SK-N-SH (cell line): ENCODE measurements around the gene HSD17B4. TPM values are rescaled to one million over a fixed set of nuclear protein-coding genes. Genes with fewer than 3 reads are reported as not detected.
"Not testable (repeated sequence)": the region's sequence is repeated elsewhere in the genome, so short reads cannot be mapped to it uniquely, and the experiment has no call there.

Source experiments
- CTCF ChIA-PET: fragments of 300-600, 350-600 bp; formaldehyde crosslinking; extraction: SDS; loops from one replicate; lab custom pipeline; 2021; lab: Yijun Ruan, JAX
- POLR2A ChIA-PET: fragments of 350-600 bp; sonication (Branson Sonifier 250); formaldehyde crosslinking; extraction: SDS; loops from one replicate; lab custom pipeline; 2020; ENCODE audit warnings: antibody characterized with exemption, inconsistent platforms; lab: Yijun Ruan, JAX
- DNase-seq: peaks from one replicate; pipeline ENCODE4 v3.0.0; 2012
- H2AFZ ChIP-seq: fragments of 200-600 bp; sonication (generic); 2 replicates; pipeline ENCODE4 v1.8.1; 2016; ENCODE audit warnings: antibody characterized with exemption, mild to moderate bottlenecking, low read depth
- H3F3A ChIP-seq: fragments of 200-600 bp; sonication (generic); replicated peaks from 2 replicates; pipeline ENCODE3; 2016; ENCODE audit warnings: antibody characterized with exemption, mild to moderate bottlenecking; ENCODE audit not compliant: insufficient read depth
- H3K27ac ChIP-seq, 2 experiments: fragments of 200-500 bp in 1 of 2; fragments of 200-600 bp in 1 of 2; sonication (Bioruptor generic) in 1 of 2; sonication (generic), shearing (Covaris generic) in 1 of 2; 2 replicates each; pipeline versions ENCODE4 v1.5.1 to v1.6.1; 2014 to 2016; ENCODE audit warnings: low read depth in 2 of 2, inconsistent platforms in 1 of 2, low read length in 1 of 2, mild to moderate bottlenecking in 1 of 2, mixed read lengths in 1 of 2
- H3K27me3 ChIP-seq: fragments of 200-600 bp; sonication (generic), shearing (Covaris generic); 2 replicates; pipeline ENCODE4 v1.6.1; 2016; ENCODE audit warnings: mixed run types; ENCODE audit not compliant: insufficient read depth
- H3K36me3 ChIP-seq, 2 experiments: fragments of 200-500 bp in 1 of 2; fragments of 200-600 bp in 1 of 2; sonication (Bioruptor generic) in 1 of 2; sonication (generic) in 1 of 2; replicated peaks in 1 of 2; 2 replicates each; pipeline versions ENCODE3 to v1.5.1; 2014 to 2016; ENCODE audit warnings: low read length in 1 of 2, mild to moderate bottlenecking in 1 of 2; ENCODE audit not compliant: insufficient read depth in 2 of 2, control insufficient read depth in 1 of 2
- H3K4me1 ChIP-seq, 2 experiments: fragments of 200-500 bp in 1 of 2; fragments of 200-600 bp in 1 of 2; sonication (Bioruptor generic) in 1 of 2; sonication (generic), shearing (Covaris generic) in 1 of 2; 2 replicates each; pipeline versions ENCODE4 v1.5.1 to v1.6.1; 2014 to 2016; ENCODE audit warnings: low read depth in 1 of 2, low read length in 1 of 2, mixed run types in 1 of 2; ENCODE audit not compliant: insufficient read depth in 2 of 2, control insufficient read depth in 1 of 2
- H3K4me2 ChIP-seq: fragments of 200-600 bp; sonication (generic), shearing (Covaris generic); 2 replicates; pipeline ENCODE4 v1.6.1; 2017; ENCODE audit warnings: mixed run types
- H3K4me3 ChIP-seq, 2 experiments: fragments of 200-500 bp in 1 of 2; fragments of 200-600 bp in 1 of 2; sonication (Bioruptor generic) in 1 of 2; sonication (generic), shearing (Covaris generic) in 1 of 2; 2 replicates each; pipeline versions ENCODE4 v1.5.1 to v1.8.1; 2014 to 2016; ENCODE audit warnings: low read depth in 2 of 2, inconsistent platforms in 1 of 2, low read length in 1 of 2, mild to moderate bottlenecking in 1 of 2, mixed read lengths in 1 of 2, moderate library complexity in 1 of 2
- H3K79me2 ChIP-seq: fragments of 200-600 bp; sonication (generic); 2 replicates; pipeline ENCODE4 v1.8.1; 2017; ENCODE audit warnings: mild to moderate bottlenecking; ENCODE audit not compliant: insufficient read depth
- H3K9ac ChIP-seq: fragments of 200-600 bp; sonication (generic); 2 replicates; pipeline ENCODE4 v1.6.1; 2017; ENCODE audit warnings: mixed run types
- H3K9me2 ChIP-seq: fragments of 200-600 bp; sonication (generic); 2 replicates; pipeline ENCODE4 v1.6.1; 2017; ENCODE audit warnings: mixed run types
- H3K9me3 ChIP-seq: fragments of 200-600 bp; sonication (generic); 2 replicates; pipeline ENCODE4 v1.6.1; 2017; ENCODE audit warnings: mixed run types, mild to moderate bottlenecking, moderate library complexity
- H4K20me1 ChIP-seq: fragments of 200-600 bp; sonication (generic); 2 replicates; pipeline ENCODE4 v1.6.1; 2017; ENCODE audit warnings: mild to moderate bottlenecking, mixed run types; ENCODE audit not compliant: insufficient read depth
- FOXJ3 ChIP-seq: sonication (generic); formaldehyde crosslinking; IDR thresholded peaks from 2 replicates; pipeline ENCODE4 v1.5.1; 2020; ENCODE audit warnings: mild to moderate bottlenecking, missing genetic modification reagents
- RAD21 ChIP-seq: IDR thresholded peaks from 2 replicates; pipeline ENCODE4 v1.6.1; 2012; ENCODE audit warnings: mild to moderate bottlenecking, low read length
- SMC3 ChIP-seq: IDR thresholded peaks from 2 replicates; pipeline ENCODE4 v1.6.1; 2012; ENCODE audit warnings: low read depth, low read length, improper control_type of control experiment
- WGBS: methylation state at CpG from one replicate; pipeline ENCODE4 v1.1.6; 2017; ENCODE audit warnings: low lambda C conversion rate; 5-methylcytosine and 5-hydroxymethylcytosine counted together
- polyA plus RNA-seq, 3 experiments: library from polyadenylated mRNA; depleted of rRNA; stranded (reverse); fragments of >200 nt; gene quantifications; 2 replicates each; pipeline ENCODE4 v1.2.3, GENCODE V29; 2012
- TF ChIP-seq, protein P1 (sequence below): fragments of 200-600 bp; sonication (generic); IDR thresholded peaks from 2 replicates; pipeline ENCODE4 v1.6.1; 2017; ENCODE audit warnings: antibody characterized with exemption, mild to moderate bottlenecking, moderate library complexity

Gene HSD17B4
- polyA plus RNA-seq, 1 of the 3 experiments (the other 2 are of a cell fraction) = 119 TPM

DNA sequence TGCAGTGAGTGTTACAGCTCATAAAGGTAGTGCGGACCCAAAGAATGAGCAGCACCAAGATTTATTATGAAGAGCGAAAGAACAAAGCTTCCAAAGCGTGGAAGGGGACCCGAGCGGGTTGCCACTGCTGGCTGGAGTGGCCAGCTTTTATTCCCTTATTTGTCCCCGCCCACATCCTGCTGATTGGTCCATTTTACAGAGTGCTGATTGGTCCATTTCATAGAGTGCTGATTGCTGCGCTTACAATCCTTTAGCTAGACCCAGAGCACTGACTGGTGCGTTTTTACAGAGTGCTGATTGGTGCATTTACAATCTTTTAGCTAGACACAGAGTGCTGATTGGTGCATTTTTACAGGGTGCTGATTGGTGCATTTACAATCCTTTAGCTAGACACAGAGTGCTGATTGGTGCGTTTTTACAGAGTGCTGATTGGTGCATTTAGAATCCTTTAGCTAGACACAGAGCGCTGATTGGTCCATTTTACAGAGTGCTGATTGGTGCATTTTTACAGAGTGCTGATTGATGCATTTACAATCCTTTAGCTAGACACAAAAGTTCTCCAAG lies 19.5 kb upstream of the HSD17B4 start:
- 35% methylated on average over 8 of the region's 10 CpGs for WGBS
- CTCF ChIA-PET = interaction anchor here (0.6 to 3.4 kb wide), 3 partner anchors 21 to 445 kb away, joined by 3 to 11 read pairs (median 6); partner anchors contain the start of genes DMXL1 and DTWD2
- POLR2A ChIA-PET = not testable (repeated sequence)

DNA sequence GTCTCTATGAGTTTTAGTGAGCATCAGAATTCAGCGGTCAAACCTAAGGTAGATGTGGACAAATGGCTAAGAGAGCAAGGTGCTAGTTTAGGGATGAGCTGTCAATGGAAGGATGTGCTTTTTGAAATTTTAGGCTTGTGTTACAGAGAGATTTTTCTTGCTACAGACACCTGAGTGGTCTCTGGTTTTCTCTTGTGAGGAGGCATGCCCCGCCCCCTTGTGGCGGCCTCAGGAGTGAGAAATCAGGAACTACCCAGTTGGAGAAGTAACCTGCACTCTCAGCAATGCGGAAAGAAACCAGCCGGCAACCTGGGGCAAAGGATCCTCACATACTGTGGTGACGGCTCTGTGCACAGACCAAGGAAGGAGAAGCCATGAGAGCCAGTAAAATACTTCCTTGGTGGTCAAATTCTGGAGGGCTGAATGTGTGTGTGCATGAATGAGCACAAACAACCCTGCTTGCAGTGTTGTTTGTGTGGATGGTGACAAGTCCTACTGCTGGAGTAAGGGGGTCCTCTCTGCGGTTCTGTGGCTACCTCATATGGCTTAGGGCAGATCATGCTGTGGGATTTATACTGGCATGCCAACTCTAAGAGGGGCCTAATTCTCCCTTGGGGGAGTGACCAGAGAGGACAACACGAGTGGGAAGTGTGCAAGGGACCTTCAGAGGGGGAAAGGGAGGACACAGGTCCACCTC lies 16.7 kb upstream of the HSD17B4 start:
- H3K4me1 ChIP-seq = no peaks in the 10 kb centered on the region

More for the DNA sequence above, 19.5 kb upstream of the HSD17B4 start:
- H4K20me1 ChIP-seq, H3K9me2 ChIP-seq, H3K36me3 ChIP-seq, H3K79me2 ChIP-seq, H3K27ac ChIP-seq, H3K27me3 ChIP-seq, H3F3A ChIP-seq, H3K4me3 ChIP-seq, H3K4me2 ChIP-seq, H3K4me1 ChIP-seq, H3K9me3 ChIP-seq, H2AFZ ChIP-seq, H3K9ac ChIP-seq, DNase-seq: not testable (repeated sequence)

GRCh38 chr5:119437785-119438586 lies 14.3 kb upstream of the HSD17B4 start:
- H4K20me1 ChIP-seq, H3K27me3 ChIP-seq, H3F3A ChIP-seq, DNase-seq, H3K4me1 ChIP-seq, H3K9ac ChIP-seq, H2AFZ ChIP-seq, H3K36me3 ChIP-seq, POLR2A ChIA-PET, H3K27ac ChIP-seq, H3K9me2 ChIP-seq, H3K79me2 ChIP-seq, H3K4me2 ChIP-seq, H3K9me3 ChIP-seq, H3K4me3 ChIP-seq: not testable (repeated sequence)
- CTCF ChIA-PET = interaction anchor here (1.7 kb wide), 1 partner anchor 11 kb away, joined by 4 read pairs; no protein-coding TSS in a partner anchor
- WGBS = 59% methylated on average over 3 of the region's 3 CpGs

More for the DNA sequence above, 16.7 kb upstream of the HSD17B4 start:
- CTCF ChIA-PET = interaction anchor here (0.7 to 3.4 kb wide), 5 partner anchors 14 to 448 kb away, joined by 3 to 12 read pairs (median 4); partner anchors contain the start of gene DTWD2
- Histone ChIP-seq H3K4me2 (no peak overlapping the region), H3K36me3 (no peaks in the 10 kb centered on the region), H2AFZ (no peak overlapping the region), H3K4me3 (no peak overlapping the region), H3K79me2 (no peaks in the 10 kb centered on the region), H4K20me1 (no peaks in the 10 kb centered on the region), H3K9me2 (no peaks in the 10 kb centered on the region), H3K27me3 (no peaks in the 10 kb centered on the region), H3K9me3 (no peaks in the 10 kb centered on the region), H3K27ac (no peak overlapping the region), H3F3A (no peaks in the 10 kb centered on the region), H3K9ac (no peak overlapping the region)
- 32% methylated on average over 7 of the region's 8 CpGs for WGBS
- POLR2A ChIA-PET = no interaction called here
- no peak for DNase-seq
- TF ChIP-seq SMC3 (peak; percentile 28; the same call in 1 of the 2 replicates), FOXJ3 (CRISPR knock-in tag) (no peak), RAD21 (peak; percentile 46)
- TF ChIP-seq, protein P1, sequence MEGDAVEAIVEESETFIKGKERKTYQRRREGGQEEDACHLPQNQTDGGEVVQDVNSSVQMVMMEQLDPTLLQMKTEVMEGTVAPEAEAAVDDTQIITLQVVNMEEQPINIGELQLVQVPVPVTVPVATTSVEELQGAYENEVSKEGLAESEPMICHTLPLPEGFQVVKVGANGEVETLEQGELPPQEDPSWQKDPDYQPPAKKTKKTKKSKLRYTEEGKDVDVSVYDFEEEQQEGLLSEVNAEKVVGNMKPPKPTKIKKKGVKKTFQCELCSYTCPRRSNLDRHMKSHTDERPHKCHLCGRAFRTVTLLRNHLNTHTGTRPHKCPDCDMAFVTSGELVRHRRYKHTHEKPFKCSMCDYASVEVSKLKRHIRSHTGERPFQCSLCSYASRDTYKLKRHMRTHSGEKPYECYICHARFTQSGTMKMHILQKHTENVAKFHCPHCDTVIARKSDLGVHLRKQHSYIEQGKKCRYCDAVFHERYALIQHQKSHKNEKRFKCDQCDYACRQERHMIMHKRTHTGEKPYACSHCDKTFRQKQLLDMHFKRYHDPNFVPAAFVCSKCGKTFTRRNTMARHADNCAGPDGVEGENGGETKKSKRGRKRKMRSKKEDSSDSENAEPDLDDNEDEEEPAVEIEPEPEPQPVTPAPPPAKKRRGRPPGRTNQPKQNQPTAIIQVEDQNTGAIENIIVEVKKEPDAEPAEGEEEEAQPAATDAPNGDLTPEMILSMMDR = peak; percentile 59

GRCh38 chr5:119438587-119438917 lies 13.7 kb upstream of the HSD17B4 start:
- 30% methylated on average over 1 of the region's 1 CpG for WGBS
- H3K9ac ChIP-seq, H3K27me3 ChIP-seq, H3K4me3 ChIP-seq, POLR2A ChIA-PET, H3F3A ChIP-seq, H3K79me2 ChIP-seq, H4K20me1 ChIP-seq, H3K9me3 ChIP-seq, H3K4me1 ChIP-seq, H3K36me3 ChIP-seq, DNase-seq, H3K4me2 ChIP-seq, H3K9me2 ChIP-seq, H3K27ac ChIP-seq, H2AFZ ChIP-seq: not testable (repeated sequence)
- CTCF ChIA-PET = interaction anchor here (1.7 kb wide), 1 partner anchor 12 kb away, joined by 4 read pairs; no protein-coding TSS in a partner anchor
